GM03348 (cell line): ENCODE data around the gene MAGEC3.
"Not testable (repeated sequence)": the region's sequence is repeated elsewhere in the genome, so short reads cannot be mapped to it uniquely, and the experiment has no call there.

Source experiments
- DNase-seq: peaks from one replicate; pipeline ENCODE4 v3.0.0; 2012; ENCODE audit warnings: low spot score

MAGEC3 gene, protein sequence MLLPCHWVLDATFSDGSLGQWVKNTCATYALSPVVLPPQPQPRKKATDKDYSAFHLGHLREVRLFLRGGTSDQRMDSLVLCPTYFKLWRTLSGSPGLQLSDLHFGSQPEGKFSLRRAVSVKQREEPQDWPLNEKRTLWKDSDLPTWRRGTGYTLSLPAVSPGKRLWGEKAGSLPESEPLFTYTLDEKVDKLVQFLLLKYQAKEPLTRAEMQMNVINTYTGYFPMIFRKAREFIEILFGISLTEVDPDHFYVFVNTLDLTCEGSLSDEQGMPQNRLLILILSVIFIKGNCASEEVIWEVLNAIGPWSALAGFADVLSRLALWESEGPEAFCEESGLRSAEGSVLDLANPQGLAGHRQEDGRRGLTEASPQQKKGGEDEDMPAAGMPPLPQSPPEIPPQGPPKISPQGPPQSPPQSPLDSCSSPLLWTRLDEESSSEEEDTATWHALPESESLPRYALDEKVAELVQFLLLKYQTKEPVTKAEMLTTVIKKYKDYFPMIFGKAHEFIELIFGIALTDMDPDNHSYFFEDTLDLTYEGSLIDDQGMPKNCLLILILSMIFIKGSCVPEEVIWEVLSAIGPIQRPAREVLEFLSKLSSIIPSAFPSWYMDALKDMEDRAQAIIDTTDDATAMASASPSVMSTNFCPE

DNA sequence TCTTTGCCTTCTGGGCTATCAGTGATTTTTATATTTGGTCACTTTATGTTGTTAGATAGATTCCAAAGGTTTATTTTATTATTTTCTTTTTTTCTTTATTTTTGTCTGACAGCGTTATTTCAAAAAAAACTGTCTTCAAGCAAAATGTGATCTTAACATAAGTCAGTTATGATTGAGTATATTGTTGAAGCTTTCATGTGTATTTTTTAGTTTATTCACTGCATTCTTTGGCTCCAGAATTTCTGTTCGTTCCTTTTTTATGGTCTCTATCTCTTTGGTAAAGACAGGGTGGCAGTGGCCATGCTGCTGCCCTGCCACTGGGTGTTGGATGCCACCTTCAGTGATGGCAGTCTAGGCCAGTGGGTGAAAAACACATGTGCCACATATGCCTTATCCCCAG lies at the start of gene MAGEC3:
Gene MAGEC3 (plus strand): TSS at position 301 of the 400 bp plus-strand sequence. CDS start 0 bp downstream, at position 301.
- no peak for DNase-seq

DNA sequence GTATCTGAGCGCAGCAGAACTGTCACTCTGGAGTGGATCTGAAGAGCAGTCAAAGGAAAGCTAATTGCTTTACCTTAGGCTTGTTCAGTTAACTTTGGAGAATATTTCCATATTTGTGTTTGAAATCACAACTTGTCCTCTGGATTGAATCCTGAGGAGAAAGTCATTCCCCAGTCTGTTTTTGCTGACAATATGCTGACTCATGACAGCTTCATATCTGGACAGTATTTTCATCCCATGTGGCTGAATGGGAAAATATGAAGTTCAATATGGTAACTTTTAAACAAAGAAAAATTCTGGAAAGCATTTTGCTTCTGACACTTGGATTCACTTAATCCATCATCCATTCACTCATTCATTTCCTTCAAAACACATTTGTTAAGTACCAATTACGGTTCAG lies 46.3 kb upstream of the MAGEC3 start:
- DNase-seq: no peak

DNA sequence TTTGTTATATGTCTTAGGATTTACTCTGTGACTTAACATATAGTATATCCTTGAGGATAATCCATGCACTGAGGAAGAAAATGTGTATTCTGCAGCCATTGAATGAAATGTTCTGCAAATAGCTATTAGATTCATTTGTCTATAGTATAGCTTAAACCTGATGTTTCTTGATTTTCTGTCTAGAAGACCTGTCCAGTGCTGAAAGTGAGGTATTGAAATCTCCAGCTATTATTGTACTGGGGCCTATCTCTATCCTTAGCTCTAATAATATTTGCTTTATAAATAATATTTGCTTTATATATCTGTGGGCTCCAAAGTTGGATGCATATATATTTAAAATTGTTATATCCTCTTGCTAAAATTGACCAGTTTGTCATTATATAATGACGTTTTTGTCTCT lies 26.7 kb upstream of the MAGEC3 start:
- no peak for DNase-seq

GRCh38 chrX:141814213-141814857 lies 23.8 kb upstream of the MAGEC3 start:
- DNase-seq: no peak

DNA sequence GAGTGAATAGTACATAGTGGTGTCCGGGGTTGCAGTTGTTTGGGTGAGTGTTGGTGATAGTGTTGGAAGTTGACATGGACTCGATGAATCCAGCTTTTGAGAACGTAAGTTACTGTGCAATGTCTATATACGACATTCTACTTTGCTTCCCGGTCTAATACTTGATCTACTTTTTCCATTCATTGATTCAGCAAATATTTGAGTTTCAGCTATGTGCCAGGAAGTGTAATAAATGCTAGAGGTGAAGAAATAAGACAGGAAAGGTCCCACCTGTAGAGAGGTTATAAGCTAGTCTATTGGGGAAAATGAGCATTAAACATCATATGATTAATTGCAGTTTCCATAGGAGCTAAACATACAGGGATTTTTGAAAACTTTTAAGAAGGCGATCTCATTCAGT lies 22.2 kb upstream of the MAGEC3 start:
- no peak for DNase-seq

- DNase-seq: no peak
Observed at GRCh38 chrX:141832247-141832646, 5.9 kb upstream of the MAGEC3 start.

GRCh38 chrX:141839856-141840255 lies 1.7 kb downstream of the MAGEC3 start:
- peak; percentile 1 for DNase-seq

DNA sequence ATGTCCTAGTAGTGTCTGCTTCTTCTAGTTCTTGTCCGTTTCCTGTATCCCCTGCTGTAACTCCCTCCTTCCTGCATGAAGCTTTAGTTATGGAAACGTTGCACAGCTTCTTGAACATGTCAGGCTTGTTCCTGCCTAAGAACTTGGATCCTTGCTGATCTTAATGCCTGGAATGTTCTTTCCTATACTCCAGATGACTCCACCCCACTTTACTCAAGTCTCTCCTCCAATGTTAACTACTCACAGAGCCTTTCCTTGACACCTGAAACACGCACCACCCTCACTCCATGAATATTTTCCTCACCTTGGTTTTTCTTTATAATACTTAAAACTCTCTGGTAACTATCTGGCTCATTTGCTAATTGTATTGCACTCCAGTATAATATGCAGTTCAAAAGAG lies 19.4 kb downstream of the MAGEC3 start:
- no peak for DNase-seq

DNA sequence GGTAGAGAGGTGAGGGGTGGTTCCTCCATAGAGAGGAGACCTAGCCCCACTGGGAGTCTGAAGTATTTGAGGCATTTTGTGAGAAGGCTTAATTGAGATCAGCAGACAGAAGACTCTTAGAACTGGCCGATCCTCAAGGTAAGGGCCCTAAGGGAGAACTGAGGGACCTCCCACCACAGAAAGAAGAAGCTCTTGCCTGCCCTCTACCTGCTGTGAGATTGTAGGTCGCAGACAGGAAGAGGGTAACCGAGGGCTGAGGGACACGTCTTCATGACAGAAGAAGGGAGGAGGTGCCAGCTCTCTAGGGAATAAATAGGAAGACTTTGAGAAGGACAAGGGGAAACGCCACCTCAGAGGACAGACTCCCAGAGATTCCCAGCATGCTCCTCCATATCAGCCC lies 41.5 kb downstream of the MAGEC3 start:
- DNase-seq: peak; percentile 7

- DNase-seq: not testable (repeated sequence)
Observed at GRCh38 chrX:141888811-141889210, 50.7 kb downstream of the MAGEC3 start.

DNA sequence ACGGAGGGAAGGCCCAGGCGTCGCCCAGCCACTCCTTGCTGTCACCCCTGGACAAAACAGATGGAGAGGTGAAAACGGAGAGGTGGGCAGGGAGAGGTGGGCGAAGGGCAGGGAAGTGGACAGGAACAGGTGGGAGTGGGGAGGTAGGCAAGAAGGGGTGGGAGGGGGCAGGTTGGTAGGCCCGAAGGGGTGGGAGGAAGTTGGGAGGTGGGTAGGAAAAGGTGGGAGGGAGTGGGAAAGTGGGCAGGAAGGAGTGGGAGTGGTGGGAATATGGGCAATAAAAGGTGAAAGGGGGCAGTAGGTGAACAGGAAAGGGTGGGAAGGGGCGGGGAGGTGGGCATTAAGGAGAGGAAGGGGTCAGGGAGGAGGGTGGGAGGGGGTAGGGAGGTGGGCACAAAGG lies 56.6 kb downstream of the MAGEC3 start:
- no peak for DNase-seq

DNA sequence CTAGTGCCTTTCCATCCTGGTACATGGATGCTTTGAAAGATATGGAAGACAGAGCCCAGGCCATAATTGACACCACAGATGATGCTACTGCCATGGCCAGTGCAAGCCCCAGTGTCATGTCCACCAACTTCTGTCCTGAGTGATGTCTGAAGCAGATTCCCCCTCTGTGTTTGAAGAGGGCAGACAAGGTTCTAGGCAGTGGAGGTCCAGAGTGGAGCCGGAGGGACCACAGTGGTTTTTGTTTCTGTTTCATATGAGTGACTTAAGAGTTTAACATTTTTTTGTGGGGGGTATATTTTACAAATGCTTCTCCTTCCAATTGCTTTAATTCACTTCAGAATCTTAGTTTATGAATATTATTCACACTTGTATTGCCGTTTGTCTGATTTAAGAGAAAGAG lies 59.6 kb downstream of the MAGEC3 start:
- DNase-seq: no peak

- DNase-seq: no peak
Observed at GRCh38 chrX:141902366-141902765, 64.2 kb downstream of the MAGEC3 start.

GRCh38 chrX:141903400-141904155 lies 65.5 kb downstream of the MAGEC3 start, which contains the start of gene MAGEC1:
Gene MAGEC1, plus strand, starts transcription at chrX:141903894. Its CDS starts 1,179 bp downstream, at chrX:141905073.
- DNase-seq: no peak

DNA sequence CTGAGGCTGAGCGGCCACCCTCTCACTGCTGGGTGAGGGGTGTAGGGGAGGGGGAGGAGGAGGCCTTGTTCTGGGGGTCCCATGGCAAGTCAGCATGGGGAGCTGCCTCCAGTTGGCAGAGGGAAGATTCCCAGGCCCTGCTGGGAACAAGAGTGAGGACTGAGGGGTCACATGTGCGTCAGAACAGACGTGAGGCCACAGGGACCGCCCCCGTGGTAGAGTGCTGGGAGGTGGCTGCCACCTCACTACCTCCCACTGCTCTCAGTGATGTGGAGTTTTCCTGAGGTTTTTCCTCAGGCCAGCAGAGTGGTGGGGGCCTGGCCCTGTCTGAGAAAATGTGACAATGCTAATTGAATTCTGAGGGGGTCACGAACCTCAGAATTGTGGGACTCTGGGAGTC lies 66.1 kb downstream of the MAGEC3 start:
- no peak for DNase-seq

DNA sequence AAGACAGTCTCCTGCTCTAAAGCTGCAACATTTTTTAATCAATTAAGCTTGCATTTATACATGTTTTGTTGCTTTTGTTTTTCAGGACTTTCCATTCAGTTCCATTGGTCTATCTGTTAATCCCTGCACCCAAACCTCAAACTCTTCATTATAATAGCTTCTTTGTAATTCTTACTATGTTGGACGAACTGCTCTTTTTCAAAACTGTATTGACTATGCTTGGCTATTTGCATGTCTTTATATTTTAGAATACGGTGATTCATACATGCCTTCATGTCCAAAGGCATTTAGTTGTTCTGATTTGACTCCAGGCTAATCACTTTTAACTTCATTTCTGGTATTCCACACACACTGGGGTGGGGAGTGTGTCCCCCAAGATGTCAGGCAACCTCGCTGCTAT lies 79.7 kb downstream of the MAGEC3 start:
- no peak for DNase-seq

- no peak for DNase-seq
Observed at GRCh38 chrX:141924293-141924692, 86.2 kb downstream of the MAGEC3 start.

DNA sequence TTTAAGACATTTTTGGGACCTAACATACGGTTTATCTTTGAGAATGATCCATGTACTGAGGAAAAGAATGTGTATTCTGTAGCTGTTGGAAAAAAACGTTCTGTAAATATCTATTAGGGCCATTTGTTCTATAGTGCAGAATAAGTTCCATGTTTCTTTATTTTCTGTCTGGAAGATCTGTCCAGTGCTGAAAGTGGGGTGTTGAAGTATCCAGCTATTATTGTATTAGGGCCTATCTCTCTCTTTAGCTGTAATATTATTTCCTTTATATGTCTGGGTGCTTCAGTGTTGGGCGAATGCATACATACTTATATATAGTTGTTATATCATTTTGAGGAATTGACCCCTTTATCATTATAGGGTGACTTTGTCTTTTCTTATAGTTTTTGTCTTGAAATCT lies 90.3 kb downstream of the MAGEC3 start:
- no peak for DNase-seq

GRCh38 chrX:141934059-141934641 lies 96.0 kb downstream of the MAGEC3 start:
- no peak for DNase-seq

GRCh38 chrX:141935645-141936044 lies 97.5 kb downstream of the MAGEC3 start:
- DNase-seq: no peak

DNA sequence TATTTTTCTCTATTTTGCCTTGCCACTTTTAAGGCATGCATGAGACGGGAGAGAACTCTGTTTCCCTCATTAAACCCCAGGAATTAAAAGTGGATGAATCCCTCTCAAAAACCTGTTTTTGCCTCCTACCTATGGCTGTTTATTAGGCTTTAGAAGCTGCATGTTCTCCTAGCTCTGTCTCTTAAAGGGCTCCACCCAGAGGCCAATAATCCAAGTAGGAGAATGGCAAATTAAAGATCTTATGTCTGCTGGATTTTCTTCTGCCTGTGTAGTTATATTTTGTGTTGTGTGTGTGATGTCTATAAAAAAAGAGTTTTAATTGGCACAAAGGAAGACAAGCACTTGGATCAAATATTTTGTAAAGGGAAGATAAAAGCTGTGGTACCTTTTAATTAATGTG lies 98.0 kb downstream of the MAGEC3 start:
- DNase-seq: no peak

DNA sequence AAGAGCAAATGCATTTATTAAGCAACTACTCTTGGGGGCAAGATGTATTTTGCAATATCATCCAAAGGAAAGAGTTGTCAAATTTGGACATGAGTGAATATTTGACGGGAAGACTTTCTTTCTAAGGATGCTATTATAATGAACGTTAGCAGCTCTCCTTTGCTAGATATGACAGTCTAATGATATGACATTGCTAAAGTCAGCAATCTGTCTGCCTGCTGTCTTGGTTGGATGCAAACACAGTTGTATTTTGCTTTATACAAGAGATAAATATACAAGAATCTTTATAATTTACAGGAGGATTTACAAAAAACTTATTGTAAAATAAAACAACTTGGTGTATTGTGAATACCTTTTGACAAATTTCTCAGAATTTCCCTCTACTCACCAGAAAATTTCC lies 103.1 kb downstream of the MAGEC3 start:
- no peak for DNase-seq
